GM12892 (cell line): Measurements from ENCODE around the gene FRAS1.

Experiments used
- POLR2A ChIP-seq: IDR thresholded peaks from 2 replicates; pipeline ENCODE4 v1.6.1; 2011; ENCODE audit warnings: low read depth, low read length, control low read depth
- POLR2AphosphoS5 ChIP-seq: IDR thresholded peaks from 2 replicates; pipeline ENCODE4 v1.6.1; 2011; ENCODE audit warnings: low read depth, low read length, control low read depth

DNA sequence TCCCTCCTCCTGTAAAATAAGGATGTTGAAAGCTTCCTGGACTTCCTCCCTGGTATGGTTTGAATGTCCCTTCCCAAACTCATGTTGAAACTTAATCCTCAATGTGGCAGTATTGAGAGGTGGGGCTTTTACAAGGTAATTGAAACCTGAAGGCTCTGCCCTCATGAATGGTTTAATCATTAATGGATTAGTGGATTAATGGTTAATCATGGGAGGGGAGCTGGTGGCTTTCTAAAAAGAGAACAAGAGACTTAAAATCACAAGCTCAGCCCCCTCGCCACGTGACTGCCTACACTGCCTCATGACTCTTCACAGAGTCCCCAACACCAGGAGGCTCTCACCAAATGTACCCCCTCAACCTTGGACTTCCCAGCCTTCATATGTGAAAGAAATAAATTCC lies 369.8 kb downstream of the FRAS1 start:
- TF ChIP-seq POLR2A = no peak
- TF ChIP-seq POLR2AphosphoS5 = no peak
